OCI-LY1 (cell line): ENCODE data around the gene CCDC47.

Experiments
- H2AFZ ChIP-seq: fragments of 200-600 bp; sonication (generic), shearing (Covaris generic); 2 replicates; pipeline ENCODE4 v1.6.0; 2014; ENCODE audit warnings: antibody characterized with exemption, mild to moderate bottlenecking, low read length
- H3F3A ChIP-seq: fragments of 200-600 bp; sonication (generic), shearing (Covaris generic); 2 replicates; pipeline ENCODE4 v1.6.0; 2014; ENCODE audit warnings: mild to moderate bottlenecking, antibody characterized with exemption, low read length, moderate library complexity; ENCODE audit not compliant: insufficient read depth
- H3K27ac ChIP-seq: fragments of 200-600 bp; sonication (generic); 2 replicates; pipeline ENCODE4 v1.5.1; 2014; ENCODE audit warnings: low read length, mixed run types, mild to moderate bottlenecking, low read depth; ENCODE audit not compliant: poor library complexity, severe bottlenecking
- H3K27me3 ChIP-seq: fragments of 200-600 bp; sonication (generic); 2 replicates; pipeline ENCODE4 v1.6.0; 2014; ENCODE audit warnings: antibody characterized with exemption, mild to moderate bottlenecking, low read length, moderate library complexity; ENCODE audit not compliant: insufficient read depth
- H3K36me3 ChIP-seq: fragments of 200-600 bp; sonication (generic); 2 replicates; pipeline ENCODE4 v1.6.1; 2014; ENCODE audit warnings: mild to moderate bottlenecking, antibody characterized with exemption, low read length, moderate library complexity, mixed read lengths; ENCODE audit not compliant: insufficient read depth
- H3K4me1 ChIP-seq: fragments of 200-600 bp; sonication (generic); 2 replicates; pipeline ENCODE4 v1.5.1; 2014; ENCODE audit warnings: mild to moderate bottlenecking, low read length, moderate library complexity; ENCODE audit not compliant: insufficient read depth, severe bottlenecking
- H3K4me2 ChIP-seq: fragments of 200-600 bp; sonication (generic), shearing (Covaris generic); 2 replicates; pipeline ENCODE4 v1.6.1; 2014; ENCODE audit warnings: low read length
- H3K4me3 ChIP-seq: fragments of 200-600 bp; sonication (generic); 2 replicates; pipeline ENCODE4 v1.5.1; 2014; ENCODE audit warnings: low read length, low read depth, mild to moderate bottlenecking, mixed read lengths; ENCODE audit not compliant: poor library complexity, severe bottlenecking
- H3K79me2 ChIP-seq: fragments of 200-600 bp; shearing (Covaris generic); 2 replicates; pipeline ENCODE4 v1.6.1; 2016; ENCODE audit warnings: mixed run types, low read length, mixed read lengths; ENCODE audit not compliant: insufficient read depth
- H3K9ac ChIP-seq: fragments of 200-600 bp; sonication (generic), shearing (Covaris generic); 2 replicates; pipeline ENCODE4 v1.6.1; 2014; ENCODE audit warnings: mild to moderate bottlenecking, low read length, mixed read lengths
- H3K9me2 ChIP-seq: fragments of 200-600 bp; sonication (generic), shearing (Covaris generic); 2 replicates; pipeline ENCODE4 v1.6.1; 2014; ENCODE audit warnings: low read depth, mild to moderate bottlenecking, low read length, mixed read lengths
- H3K9me3 ChIP-seq: fragments of 200-600 bp; shearing (Covaris generic); 2 replicates; pipeline ENCODE4 v1.6.1; 2014; ENCODE audit warnings: low read length, mixed read lengths
- H4K20me1 ChIP-seq: fragments of 200-600 bp; sonication (generic), shearing (Covaris generic); 2 replicates; pipeline ENCODE4 v1.6.0; 2016; ENCODE audit warnings: mild to moderate bottlenecking, low read length; ENCODE audit not compliant: insufficient read depth
- CTCF ChIP-seq: fragments of 200-600 bp; sonication (generic), shearing (Covaris generic); IDR thresholded peaks from 2 replicates; pipeline ENCODE4 v1.5.1; 2017; ENCODE audit warnings: mild to moderate bottlenecking, antibody characterized with exemption, low read length, moderate library complexity, mixed read lengths
- EZH2 ChIP-seq: fragments of 200-600 bp; sonication (generic), shearing (Covaris generic); IDR thresholded peaks from 2 replicates; pipeline ENCODE4 v1.8.0; 2017; ENCODE audit warnings: borderline replicate concordance, mixed run types, mild to moderate bottlenecking, antibody characterized with exemption, low read length, moderate library complexity, mixed read lengths

CCDC47 gene

GRCh38 chr17:63753215-63753614 is 20.2 kb downstream of the CCDC47 start:
- TF ChIP-seq CTCF (no peak), EZH2 (no peak)
- Histone ChIP-seq H3F3A (no peaks in the 10 kb centered on the region), H3K4me3 (no peak overlapping the region), H3K4me1 (no peaks in the 10 kb centered on the region), H3K9me2 (no peaks in the 10 kb centered on the region), H3K9ac (no peak overlapping the region), H3K27ac (no peak overlapping the region), H3K36me3 (peaks cover 93% of the 10 kb centered on the region), H2AFZ (no peak overlapping the region), H3K27me3 (no peaks in the 10 kb centered on the region), H3K79me2 (no peaks in the 10 kb centered on the region), H4K20me1 (no peaks in the 10 kb centered on the region), H3K4me2 (no peak overlapping the region), H3K9me3 (no peaks in the 10 kb centered on the region)

GRCh38 chr17:63752707-63753106 is 20.7 kb downstream of the CCDC47 start:
- Histone ChIP-seq H3K9me3 (no peaks in the 10 kb centered on the region), H4K20me1 (no peaks in the 10 kb centered on the region), H3K9ac (no peak overlapping the region), H3K27me3 (no peaks in the 10 kb centered on the region), H3K4me1 (no peaks in the 10 kb centered on the region), H2AFZ (no peak overlapping the region), H3K4me2 (no peak overlapping the region), H3K9me2 (no peaks in the 10 kb centered on the region), H3K36me3 (peaks cover 93% of the 10 kb centered on the region), H3F3A (no peaks in the 10 kb centered on the region), H3K4me3 (no peak overlapping the region), H3K27ac (no peak overlapping the region), H3K79me2 (no peaks in the 10 kb centered on the region)
- TF ChIP-seq CTCF (no peak), EZH2 (no peak)

- Histone ChIP-seq H2AFZ (no peak overlapping the region), H3K9ac (no peak overlapping the region), H3K27ac (no peak overlapping the region), H3K9me3 (no peaks in the 10 kb centered on the region), H3K4me2 (no peak overlapping the region), H3K9me2 (no peaks in the 10 kb centered on the region), H3F3A (0 out of 2 replicates have a peak, but pooled peaks cover 2% of the 10 kb centered on the region), H3K4me1 (no peaks in the 10 kb centered on the region), H4K20me1 (no peaks in the 10 kb centered on the region), H3K4me3 (no peak overlapping the region), H3K27me3 (no peaks in the 10 kb centered on the region), H3K79me2 (no peaks in the 10 kb centered on the region), H3K36me3 (peaks cover 93% of the 10 kb centered on the region)
- TF ChIP-seq EZH2 = no peak
- TF ChIP-seq CTCF = no peak
These were observed 21.6 kb downstream of the CCDC47 start for GRCh38 chr17:63751806-63752205.
